Measurements from ENCODE around the gene LRRC32.

Gene LRRC32, protein sequence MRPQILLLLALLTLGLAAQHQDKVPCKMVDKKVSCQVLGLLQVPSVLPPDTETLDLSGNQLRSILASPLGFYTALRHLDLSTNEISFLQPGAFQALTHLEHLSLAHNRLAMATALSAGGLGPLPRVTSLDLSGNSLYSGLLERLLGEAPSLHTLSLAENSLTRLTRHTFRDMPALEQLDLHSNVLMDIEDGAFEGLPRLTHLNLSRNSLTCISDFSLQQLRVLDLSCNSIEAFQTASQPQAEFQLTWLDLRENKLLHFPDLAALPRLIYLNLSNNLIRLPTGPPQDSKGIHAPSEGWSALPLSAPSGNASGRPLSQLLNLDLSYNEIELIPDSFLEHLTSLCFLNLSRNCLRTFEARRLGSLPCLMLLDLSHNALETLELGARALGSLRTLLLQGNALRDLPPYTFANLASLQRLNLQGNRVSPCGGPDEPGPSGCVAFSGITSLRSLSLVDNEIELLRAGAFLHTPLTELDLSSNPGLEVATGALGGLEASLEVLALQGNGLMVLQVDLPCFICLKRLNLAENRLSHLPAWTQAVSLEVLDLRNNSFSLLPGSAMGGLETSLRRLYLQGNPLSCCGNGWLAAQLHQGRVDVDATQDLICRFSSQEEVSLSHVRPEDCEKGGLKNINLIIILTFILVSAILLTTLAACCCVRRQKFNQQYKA

GRCh38 chr11:76670485-76671236 is at the start of gene LRRC32:
Gene LRRC32, minus strand, starts transcription at chr11:76670747. Its CDS starts 4,793 bp downstream, at chr11:76665954.
- DNase-seq: peak in 5 of 58 donors; percentile 7 to 37 (median 13)

DNA sequence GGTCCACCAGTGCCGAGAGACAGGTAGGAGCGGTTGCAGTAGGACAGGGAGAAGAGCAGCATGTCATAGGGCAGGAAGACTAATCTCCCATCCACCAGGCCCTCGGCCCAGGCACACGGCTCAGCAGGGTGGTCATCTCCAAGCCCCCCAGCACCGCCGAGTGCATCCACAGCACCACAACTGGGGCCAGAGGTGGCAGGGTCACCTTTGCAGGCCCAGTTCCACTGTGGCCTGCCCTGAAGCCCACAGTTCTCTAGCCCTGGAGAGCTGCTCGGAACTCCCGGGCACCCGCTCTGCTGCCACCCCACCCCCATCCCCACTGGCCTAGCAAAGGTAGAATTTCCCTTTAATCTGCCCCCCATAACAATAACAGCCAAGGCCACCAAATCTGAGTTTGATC is 49.1 kb upstream of the LRRC32 start:
- no peak for DNase-seq

DNA sequence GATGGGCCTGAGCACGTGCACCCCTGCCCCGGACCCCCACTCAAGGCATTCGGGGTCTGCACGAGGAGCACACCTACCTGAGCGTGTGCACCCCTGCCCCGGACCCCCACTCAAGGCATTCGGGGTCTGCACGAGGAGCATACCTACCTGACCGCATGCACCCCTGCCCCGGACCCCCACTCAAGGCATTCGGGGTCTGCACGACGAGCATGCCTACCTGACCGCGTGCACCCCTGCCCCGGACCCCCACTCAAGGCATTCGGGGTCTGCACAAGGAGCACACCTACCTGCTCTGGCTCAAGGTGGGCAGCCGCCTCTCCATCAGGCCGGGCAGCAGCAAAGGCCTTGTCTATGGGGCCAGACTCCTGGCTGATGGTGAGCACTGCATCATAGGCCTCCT is 48.7 kb upstream of the LRRC32 start:
- no peak for DNase-seq

DNA sequence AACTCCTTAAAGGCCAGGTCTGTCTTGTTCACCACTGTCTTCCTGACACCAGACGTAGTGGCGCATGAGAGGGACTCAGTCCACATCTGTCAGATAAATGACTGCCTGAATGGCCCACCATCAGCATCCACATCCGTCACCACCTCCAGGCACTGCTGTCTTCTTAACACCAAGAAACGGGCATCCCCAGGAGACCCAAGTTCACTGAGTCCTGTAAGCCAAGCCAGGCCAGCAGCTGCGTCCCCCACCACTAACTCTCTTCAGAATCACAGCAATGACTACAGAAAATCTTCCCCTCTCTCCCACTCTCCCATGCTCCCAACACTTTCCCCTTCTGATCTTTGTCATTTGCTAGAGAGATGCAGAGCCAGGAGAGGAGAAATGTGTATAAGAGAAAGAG is 47.3 kb upstream of the LRRC32 start:
- DNase-seq: no peak

- DNase-seq: no peak
Observed at GRCh38 chr11:76717369-76717768, 46.8 kb upstream of the LRRC32 start.

DNA sequence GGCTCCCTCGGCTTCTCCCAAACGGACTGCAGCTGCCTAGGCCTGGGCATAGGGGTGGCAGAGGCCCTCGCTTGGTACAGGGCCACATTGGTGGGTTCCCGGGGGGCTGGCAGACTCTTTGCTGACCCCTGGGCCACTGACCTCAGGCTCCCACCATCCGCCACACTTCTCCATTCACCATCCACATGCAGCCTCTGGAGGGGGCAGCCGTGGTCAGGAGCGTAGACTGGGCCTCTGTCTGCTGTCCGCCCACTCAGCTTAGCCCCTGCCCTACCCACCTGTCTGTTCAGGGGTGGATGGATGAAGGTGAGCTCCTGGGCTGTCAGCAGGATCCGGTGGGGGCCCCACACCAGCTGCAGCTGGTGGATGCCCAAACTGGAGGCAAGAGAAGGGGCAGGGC is 45.7 kb upstream of the LRRC32 start:
- no peak for DNase-seq

- DNase-seq: no peak
Observed at GRCh38 chr11:76714493-76714892, 43.9 kb upstream of the LRRC32 start.

- DNase-seq: no peak
Observed at GRCh38 chr11:76713499-76713898, 43.0 kb upstream of the LRRC32 start.

- no peak for DNase-seq
Observed at GRCh38 chr11:76712125-76712524, 41.6 kb upstream of the LRRC32 start.

DNA sequence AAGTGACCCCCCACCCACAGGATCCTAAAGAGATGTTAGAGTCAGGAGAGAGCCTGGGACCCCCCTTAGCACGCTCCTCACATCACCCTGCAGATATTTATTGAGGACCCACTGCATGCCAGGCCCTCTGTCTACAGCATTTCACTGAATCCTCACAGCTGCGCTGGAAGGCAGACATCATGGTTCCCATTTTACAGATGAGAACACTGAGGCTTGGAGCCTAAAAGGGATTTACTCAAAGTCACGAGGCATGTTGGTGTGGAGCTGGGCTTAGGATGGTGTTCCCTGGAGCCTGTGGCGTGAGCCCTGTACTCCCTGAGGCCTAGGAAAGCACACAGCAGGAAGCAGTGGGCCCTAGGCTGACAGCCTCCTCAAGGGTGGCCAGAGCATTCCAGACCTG is 39.2 kb upstream of the LRRC32 start:
- no peak for DNase-seq

DNA sequence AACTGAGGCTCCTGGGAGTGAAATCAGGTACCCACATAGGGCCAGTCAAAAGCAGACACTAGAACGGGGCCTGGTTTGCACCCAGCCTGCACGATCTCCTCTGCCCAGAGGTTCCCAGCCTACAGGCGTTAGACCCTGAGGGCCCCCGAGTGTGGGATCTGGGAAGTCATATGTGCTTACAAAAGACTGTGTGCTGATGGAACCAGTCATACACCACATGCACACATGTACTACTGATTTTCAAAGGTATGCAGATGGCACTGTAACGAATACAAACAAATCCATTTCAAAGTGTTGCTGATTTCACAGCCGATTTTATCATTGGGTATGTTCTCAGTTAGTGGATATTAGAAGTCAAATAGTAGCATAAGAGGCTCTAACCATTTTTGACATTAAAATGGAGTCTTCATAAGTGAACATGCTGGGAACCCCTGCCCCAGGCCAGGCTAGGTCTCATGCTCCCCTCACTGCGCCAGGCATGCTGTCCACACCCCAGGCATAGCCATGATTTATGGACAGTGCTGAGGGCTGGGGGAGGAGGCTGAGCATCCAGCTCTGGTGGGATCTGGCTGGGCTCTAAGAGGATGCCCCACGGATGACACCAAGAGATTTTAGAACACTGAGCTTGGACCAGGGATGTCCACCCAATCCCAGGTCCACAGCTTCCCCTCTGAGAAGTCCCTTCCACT is 38.6 kb upstream of the LRRC32 start:
- DNase-seq: no peak

DNA sequence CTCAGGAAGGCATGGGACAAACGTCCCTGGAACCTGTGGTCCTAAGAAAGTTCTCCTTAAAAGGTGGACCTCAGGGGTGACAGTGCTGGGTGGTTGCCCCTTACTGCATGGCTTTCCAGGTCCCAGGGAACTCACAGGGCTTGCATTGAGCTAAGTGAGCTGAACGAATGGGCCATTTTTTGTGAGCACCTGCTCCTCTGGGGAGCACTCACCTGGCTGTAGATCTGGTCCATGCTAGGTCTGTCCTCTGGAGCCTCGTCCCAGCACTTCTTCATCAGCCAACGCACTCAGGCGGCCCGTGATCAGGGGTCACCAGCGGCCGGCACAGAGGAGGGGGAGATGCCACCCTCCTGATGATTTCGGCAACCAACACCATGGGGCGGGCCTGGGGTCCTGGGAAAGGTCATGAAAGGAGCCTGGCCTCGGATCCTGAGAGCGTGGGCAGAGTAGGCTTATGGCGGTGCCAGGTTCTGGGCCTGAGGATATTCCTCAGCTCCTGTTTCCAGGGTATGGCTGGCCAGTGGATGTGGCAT is 36.8 kb upstream of the LRRC32 start:
- DNase-seq: no peak

DNA sequence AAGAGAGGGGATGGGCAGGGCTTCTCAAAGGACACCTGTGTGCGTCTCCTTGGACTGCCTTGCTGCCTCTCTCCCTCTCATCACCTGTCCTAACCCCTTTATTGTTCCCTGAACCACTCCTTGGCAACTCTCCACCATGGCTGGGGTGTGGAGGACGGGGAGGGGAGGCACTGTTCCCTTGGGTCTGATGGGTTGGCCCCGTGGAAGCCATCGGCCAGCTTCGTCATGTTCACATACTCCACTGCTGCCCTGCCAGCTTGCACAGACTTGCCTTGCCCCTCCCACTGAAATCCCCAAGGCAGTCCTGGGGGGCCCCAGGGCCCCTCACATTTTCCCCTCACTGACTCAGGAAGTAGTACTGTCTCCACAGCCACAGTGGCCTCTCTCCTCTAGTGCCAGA is 36.1 kb upstream of the LRRC32 start:
- DNase-seq: no peak

GRCh38 chr11:76705826-76706225 is 35.3 kb upstream of the LRRC32 start:
- no peak for DNase-seq

DNA sequence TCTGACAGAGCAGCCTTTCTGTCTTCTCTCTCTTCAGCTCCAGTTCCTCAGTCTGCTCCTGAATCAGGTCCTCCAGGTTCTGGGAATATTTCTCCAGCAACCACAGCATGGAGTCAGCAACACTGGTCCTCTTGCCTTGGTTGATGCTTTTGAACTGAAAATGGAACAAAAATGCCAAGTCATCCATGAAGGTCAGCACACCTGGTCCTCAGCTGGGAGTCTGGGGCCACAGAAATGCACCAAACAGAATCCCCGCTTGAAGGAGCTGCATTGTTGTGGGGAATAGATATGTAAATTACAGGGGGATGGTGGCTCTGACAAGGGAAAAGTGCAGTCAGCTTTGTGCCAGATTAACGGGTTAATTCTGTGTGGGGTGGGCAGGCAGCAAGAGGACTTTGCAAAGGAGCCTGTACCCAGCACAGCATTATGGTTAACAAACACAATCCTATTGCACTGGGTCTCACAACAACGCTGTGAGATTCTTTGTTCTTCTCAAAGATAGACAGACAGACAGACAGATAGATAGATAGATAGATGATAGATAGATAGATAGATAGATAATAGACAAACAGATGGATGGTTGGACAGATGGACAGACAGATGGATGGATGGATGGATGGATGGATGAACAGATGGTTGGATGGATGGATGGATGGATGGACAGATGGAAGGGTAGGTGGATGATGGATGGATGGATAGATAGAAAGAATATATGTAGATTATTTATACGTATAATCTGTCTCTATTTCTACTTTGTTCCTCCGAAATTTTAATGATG is 33.8 kb upstream of the LRRC32 start:
- no peak for DNase-seq

GRCh38 chr11:76703707-76704106 is 33.2 kb upstream of the LRRC32 start:
- DNase-seq: no peak

DNA sequence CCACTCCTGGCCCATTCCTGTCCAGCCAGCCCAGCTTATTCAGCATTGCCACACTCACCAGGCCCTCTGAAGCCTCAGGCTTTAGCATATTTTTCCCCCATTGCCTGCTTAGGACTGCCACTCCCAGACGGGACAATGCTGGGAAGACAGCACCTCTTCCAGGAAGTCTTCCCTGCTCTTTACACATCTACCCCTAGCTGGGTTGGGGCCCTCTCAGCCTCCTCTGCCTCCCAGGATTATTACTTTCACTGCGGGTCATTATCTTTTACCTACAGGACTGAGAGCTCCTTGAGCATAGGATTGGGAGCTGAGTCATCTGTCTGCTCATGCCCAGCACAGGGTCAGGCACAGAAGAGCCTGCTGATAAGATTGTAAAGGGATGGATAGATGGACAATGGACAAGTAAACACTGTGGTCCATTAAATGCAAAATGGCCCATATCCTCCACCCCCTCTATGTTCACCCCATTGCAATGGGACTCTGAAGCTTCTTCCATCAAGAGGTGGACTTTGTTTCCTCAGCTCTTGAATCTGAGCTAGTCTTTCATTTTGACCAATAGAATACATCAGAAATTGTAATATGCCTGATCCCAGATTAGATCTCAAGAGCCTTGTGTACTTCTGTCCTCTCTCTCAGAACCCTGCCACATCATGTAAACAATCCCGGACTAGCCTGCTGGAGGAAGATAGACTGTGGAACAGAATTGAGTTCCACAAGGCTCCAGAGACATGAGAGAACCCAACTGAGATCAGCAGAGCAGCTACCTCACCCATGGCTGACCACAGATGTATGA is 32.0 kb upstream of the LRRC32 start:
- no peak for DNase-seq

DNA sequence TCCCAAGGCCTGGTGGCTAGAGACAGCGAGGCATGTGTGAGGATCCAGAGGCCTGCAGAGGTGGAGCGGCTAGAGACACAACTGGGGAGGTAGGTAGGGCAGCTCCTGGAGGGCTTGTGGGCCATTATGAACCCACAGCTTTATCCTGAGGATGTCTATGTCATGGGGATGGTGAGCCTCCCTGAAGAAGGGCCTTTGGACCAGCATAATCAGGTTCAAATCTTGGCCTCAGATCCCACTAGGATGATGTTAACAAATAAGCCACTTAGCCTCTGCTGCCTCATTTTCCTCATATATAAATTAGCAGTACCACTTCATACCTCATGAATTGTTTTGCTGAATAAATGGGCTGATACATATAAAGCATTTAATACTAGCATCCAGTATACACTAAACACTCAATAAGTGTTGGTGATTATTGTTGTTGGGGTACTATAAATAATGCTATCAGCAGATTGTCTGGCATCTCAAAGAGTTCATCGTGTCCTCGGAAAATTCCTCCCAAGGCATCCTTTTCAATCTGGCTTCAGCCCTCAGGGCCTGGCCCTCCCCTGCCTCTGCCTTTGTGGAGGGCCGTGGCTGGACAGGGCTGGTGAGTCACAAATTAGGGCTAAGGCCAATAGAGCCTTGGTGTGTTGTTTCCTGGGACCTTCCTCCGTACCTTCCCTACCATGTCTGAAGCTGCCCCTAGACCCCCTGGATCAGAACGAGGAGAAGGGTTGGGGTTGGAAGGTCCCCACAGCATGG is 30.9 kb upstream of the LRRC32 start:
- DNase-seq: no peak

Data from anterior cingulate cortex (tissue), 58 donors.